ENCODE measurements around the gene ATP6V0E2.
"Not testable (repeated sequence)": the region's sequence is repeated elsewhere in the genome, so short reads cannot be mapped to it uniquely, and the experiment has no call there.

ATP6V0E2 gene

GRCh38 chr7:149879766-149880637 is 6.2 kb downstream of the ATP6V0E2 start:
- no peak for DNase-seq (ENCODE audit: low spot score)

GRCh38 chr7:149880638-149881311 is 7.0 kb downstream of the ATP6V0E2 start:
- no peak for DNase-seq (ENCODE audit: low spot score)

DNA sequence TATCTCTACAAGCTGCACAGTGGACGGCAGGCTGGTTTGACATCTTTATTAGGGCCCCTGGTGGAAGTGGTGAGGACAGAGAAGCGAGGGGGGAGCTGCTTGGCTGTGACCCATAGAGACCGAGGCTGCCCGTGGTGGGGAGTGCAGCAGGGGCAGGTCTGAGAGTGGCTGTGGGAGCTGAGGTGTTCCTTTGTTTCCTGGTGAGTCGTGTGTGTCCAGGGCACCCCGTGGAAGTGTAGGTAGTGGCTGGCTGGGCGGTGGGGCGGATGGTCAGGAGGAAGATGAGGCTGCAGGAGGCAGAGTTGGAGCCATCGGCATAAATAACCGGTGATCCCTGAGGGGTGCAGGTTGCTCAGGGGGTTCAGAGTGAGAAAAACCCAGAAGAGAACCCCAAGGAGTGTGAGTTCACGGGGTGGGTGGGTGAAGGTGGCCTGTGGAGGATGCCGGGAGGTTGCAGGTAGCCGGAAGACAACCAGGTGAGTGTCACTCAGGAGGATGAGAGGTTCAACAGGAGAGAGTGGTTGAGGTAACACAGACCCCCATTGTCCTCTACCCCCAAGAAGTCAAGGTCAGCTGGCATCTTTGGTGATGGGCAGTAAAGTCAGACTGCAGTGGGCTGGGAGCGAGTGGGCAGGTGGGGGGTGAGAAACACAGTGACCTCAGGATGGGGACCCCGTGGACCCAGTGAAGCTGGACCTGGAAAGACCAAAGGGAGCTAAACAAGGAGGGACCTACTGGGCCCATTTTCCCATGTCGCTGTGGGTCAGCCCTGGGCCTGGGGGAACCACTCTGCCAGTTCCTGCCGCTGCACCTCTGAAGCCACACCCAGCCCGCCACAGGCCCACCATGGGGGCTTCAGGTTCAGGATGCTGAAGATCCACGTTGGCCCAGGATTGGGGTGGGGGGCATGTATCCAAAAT is 7.8 kb downstream of the ATP6V0E2 start:
- no peak for DNase-seq (ENCODE audit: low spot score)

- no peak for DNase-seq (ENCODE audit: low spot score)
Measured at GRCh38 chr7:149882248-149883047, 8.7 kb downstream of the ATP6V0E2 start.

DNA sequence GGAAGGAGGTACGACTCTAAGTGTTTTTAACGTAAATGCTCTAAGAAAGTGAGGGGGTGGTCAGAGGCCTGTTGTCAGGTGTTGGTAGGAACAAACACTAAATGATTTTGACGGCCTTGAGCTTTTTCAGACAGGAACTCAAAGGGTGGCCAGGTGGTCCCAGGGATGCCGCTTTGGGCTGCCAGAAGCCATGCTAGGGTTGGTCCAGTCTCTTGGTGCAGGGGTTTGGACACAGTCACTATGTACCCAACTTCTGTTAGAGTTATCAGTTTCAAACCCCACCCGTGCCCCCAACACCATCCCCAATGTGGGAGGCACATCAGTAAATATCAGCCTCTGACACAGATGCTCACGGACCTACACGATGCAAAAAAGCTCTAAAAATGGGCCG is 9.3 kb downstream of the ATP6V0E2 start:
- DNase-seq (ENCODE audit: low spot score), result no peak

- DNase-seq (ENCODE audit: low spot score), result no peak
Measured at GRCh38 chr7:149883452-149883861, 9.7 kb downstream of the ATP6V0E2 start.

DNA sequence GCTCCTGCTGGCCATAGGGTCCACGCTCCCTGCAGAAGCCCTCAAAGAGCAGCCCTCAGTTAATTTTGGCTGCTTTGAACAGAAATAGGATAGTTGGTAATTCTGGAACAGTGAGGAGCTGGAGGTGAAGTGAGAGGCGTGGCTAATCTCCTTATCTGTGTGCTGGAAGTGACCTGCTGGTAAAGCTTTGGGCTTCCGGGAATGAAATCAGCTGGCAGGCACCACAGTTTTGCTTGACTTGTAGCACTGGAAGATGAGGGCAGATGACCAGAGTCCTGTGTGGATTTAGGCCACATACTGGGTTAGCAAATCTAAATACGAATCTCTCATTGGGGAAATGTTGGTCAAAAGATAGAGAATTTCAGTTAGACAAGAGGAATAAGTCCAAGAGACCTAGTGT is 10.2 kb downstream of the ATP6V0E2 start:
- DNase-seq (ENCODE audit: low spot score), result no peak

GRCh38 chr7:149884541-149884940 is 10.8 kb downstream of the ATP6V0E2 start:
- DNase-seq (ENCODE audit: low spot score), result no peak

- no peak for DNase-seq (ENCODE audit: low spot score)
Measured at GRCh38 chr7:149885191-149886017, 11.6 kb downstream of the ATP6V0E2 start.

GRCh38 chr7:149886018-149886415 is 12.2 kb downstream of the ATP6V0E2 start:
- no peak for DNase-seq (ENCODE audit: low spot score)

DNA sequence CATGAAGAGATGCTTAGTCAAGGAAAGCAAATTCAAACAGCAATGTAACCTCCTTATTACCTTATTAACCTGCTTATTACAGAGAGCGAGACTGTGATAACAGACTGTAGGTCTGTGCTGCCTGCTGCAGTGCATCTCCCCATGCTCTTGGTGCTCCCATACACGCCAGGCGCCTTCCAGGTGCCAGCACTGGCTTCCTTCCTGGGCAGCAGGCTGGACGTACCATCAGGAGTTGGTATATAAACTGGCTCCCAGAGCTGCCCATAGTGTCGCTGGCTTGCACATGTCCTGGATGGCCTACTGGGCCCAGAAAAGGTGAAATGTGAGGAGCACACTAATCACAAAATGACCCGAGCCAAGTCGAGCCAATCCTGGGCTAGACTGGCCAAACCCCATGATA is 13.5 kb downstream of the ATP6V0E2 start:
- no peak for DNase-seq (ENCODE audit: low spot score)

DNA sequence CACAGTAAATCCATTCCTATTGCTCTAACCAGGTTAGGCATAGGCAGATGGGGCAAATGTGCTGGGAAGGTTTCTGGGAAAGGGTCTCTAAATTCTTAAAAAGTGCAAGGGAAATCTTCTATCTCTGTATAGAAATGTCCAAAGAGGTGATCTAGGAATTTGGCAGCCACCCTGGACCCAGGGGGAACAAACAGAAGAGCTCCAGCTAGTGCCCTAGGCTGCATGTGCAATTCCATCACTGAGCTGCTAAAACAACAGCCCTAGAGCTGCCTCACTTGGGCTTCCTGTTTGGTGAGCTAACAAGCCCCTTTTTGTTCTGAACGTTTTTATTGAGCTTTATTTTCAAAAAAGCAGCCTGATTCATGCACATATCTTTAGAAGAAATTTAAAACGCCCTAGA is 16.9 kb downstream of the ATP6V0E2 start:
- DNase-seq (ENCODE audit: low spot score), result not testable (repeated sequence)

DNA sequence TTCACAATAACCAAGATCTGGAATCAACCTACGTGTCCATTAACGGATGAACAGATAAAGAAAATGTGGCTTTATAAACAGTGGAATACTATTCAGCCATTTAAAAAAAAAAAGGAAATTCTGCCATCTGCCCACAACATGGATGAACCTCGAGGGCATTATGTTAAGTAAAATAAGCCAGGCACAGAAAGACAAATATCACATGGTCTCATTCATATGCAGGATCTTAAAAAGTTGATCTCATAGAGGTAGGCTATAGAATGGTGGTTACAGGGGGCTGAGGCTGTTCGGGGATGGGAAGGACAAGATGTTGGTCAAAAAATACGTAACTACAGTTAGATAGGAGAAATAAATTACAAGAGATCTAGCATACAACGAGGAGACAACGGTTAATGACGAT is 21.2 kb downstream of the ATP6V0E2 start:
- DNase-seq (ENCODE audit: low spot score), result not testable (repeated sequence)

DNA sequence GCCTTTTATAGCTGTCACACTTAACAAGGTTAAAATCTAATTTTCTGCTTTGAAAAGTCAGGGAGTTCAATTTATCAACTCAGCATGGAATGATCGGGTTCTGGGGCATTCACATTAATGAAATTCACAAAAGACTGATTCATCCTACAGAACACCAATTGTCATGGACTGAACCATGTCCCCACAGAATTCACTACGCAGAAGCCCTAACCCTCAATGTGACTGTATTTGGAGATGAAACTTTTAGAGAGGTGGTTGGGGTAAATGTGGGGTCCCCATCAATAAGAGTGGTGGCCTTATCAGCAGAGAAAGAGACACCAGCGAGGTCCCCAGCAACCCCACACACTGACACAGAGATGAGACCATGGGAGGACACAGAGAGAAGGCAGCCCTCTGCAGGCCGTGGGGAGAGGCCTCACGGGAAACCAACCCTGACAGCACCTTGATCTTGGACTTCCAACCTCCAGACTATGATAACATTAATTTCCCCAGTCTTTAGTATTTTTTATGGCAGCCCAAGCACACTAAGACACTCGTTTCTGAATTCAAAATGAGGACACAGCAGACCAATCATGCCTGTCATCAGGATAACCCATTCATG is 34.1 kb downstream of the ATP6V0E2 start:
- not testable (repeated sequence) for DNase-seq (ENCODE audit: low spot score)

DNA sequence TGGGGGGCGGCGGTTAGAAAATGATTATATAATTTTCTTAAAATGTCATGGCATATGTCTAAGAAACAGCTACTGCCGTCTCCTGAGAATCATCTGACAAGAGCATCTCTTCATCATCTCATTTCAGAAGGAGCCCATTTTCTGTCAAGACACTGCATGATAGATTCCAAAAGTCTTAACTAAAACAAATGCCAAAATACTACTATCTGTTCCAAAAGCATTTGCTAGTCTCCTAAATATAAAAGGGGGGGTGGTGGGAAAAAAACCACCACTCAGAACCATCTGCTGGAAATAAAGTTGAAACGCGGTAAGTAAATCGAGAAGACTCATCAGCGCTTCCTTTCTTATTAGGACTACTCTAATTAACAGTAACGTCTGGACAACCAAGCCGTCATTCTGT is 36.5 kb downstream of the ATP6V0E2 start:
- not testable (repeated sequence) for DNase-seq (ENCODE audit: low spot score)

GRCh38 chr7:149912126-149912525 is 38.4 kb downstream of the ATP6V0E2 start:
- not testable (repeated sequence) for DNase-seq (ENCODE audit: low spot score)

DNA sequence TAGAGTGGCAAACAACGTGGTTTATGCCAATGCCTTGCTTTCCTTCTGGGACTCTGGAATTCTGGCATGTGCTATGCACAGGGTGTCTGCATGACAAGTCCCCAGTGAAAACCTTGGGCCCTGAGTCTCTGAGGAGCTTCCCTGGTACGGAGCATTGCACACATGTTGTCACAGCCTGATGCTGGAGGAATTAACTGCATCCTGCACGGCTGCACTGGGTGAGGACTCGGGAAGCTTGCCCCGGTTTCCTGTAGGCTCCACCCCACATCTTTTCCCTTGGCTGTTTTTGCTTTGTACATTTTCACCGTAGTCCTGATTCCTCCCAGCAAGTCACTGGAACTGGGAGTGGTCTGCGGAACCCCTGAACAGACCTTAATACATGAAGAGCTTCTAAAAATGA is 52.6 kb downstream of the ATP6V0E2 start:
- not testable (repeated sequence) for DNase-seq (ENCODE audit: low spot score)

Data from hepatic stellate cell (primary cell).